Ishikawa (cell line): ENCODE measurements around the gene TNS1.

Experiments
- CEBPB ChIP-seq: IDR thresholded peaks from 2 replicates; pipeline ENCODE4 v1.6.1; 2012
- MAX ChIP-seq: IDR thresholded peaks from 2 replicates; pipeline ENCODE4 v1.6.1; 2012
- RAD21 ChIP-seq: IDR thresholded peaks from 2 replicates; pipeline ENCODE4 v1.6.1; 2012; ENCODE audit warnings: low read depth
- TAF1 ChIP-seq: IDR thresholded peaks from 2 replicates; pipeline ENCODE4 v1.6.1; 2012; ENCODE audit warnings: low read depth, mild to moderate bottlenecking
- TCF12 ChIP-seq: IDR thresholded peaks from 2 replicates; pipeline ENCODE4 v1.6.1; 2012; ENCODE audit warnings: low read depth
- TF ChIP-seq, protein P1 (sequence below): IDR thresholded peaks from 2 replicates; pipeline ENCODE4 v1.6.1; 2012; ENCODE audit warnings: low read depth, mild to moderate bottlenecking

GRCh38 chr2:218043701-218044109 is 40.9 kb upstream of the TNS1 start:
- TF ChIP-seq, protein P1, sequence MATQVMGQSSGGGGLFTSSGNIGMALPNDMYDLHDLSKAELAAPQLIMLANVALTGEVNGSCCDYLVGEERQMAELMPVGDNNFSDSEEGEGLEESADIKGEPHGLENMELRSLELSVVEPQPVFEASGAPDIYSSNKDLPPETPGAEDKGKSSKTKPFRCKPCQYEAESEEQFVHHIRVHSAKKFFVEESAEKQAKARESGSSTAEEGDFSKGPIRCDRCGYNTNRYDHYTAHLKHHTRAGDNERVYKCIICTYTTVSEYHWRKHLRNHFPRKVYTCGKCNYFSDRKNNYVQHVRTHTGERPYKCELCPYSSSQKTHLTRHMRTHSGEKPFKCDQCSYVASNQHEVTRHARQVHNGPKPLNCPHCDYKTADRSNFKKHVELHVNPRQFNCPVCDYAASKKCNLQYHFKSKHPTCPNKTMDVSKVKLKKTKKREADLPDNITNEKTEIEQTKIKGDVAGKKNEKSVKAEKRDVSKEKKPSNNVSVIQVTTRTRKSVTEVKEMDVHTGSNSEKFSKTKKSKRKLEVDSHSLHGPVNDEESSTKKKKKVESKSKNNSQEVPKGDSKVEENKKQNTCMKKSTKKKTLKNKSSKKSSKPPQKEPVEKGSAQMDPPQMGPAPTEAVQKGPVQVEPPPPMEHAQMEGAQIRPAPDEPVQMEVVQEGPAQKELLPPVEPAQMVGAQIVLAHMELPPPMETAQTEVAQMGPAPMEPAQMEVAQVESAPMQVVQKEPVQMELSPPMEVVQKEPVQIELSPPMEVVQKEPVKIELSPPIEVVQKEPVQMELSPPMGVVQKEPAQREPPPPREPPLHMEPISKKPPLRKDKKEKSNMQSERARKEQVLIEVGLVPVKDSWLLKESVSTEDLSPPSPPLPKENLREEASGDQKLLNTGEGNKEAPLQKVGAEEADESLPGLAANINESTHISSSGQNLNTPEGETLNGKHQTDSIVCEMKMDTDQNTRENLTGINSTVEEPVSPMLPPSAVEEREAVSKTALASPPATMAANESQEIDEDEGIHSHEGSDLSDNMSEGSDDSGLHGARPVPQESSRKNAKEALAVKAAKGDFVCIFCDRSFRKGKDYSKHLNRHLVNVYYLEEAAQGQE, result no peak
- TF ChIP-seq TAF1, result no peak
- TF ChIP-seq MAX, result no peak
- TF ChIP-seq RAD21, result no peak
- no peak for TF ChIP-seq CEBPB
- no peak for TF ChIP-seq TCF12
